ENCODE results near the gene TMEM218. TPM values are rescaled to one million over a fixed set of nuclear protein-coding genes. Genes with fewer than 3 reads are reported as not detected.

The TMEM218 gene
- total and polyA plus RNA-seq, 2 experiments from 2014 or later, result 30.1 to 44.9 TPM

DNA sequence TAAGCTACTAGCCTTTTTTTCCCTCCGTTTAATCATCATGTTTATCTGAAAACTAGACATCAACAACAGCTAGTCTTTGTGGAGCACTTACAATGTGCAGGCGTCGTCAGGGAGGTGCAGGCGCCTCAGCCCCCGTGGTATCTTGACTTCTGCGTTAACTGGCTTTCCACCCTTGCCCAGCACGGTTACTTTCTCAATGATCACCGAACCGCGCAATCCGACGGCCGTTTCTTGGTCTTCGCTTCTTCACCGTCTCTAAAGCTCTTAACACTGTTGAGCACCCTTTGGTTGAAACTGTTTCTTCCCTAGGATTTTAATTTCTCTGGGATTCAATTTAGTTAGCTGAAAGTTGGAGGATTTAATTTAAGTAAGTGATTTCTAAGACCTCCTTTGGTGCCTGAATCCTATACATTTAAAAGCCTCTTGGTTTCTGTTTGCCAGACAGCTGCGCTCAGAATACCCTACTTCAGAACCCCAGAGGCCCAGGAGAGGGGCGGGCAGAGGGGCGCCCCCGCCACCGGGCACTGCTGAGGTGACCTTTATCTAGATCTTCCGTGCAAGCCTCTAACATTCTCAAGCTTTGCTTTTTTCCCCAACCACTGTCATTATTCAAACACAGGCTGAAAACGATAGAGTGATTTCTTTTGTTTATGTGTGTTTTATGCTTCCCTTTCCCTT is 18.0 kb upstream of the TMEM218 start:
- Histone ChIP-seq H3K9me2 (ENCODE audit: insufficient read depth) (no peaks in the 10 kb centered on the region), H3K9me3 (ENCODE audit: low read depth) (no peaks in the 10 kb centered on the region), H3K4me2 (ENCODE audit: unreplicated experiment) (no peak overlapping the region), H4K20me1 (ENCODE audit: insufficient read depth) (no peaks in the 10 kb centered on the region), H2AFZ (peak overlapping the region; percentile 47; the same call in 1 of the 2 replicates), H3K27me3 (replicated peaks; ENCODE audit: insufficient read depth) (peaks cover 6% of the 10 kb centered on the region; the same call in 1 of the 2 replicates), H3K9ac (no peak overlapping the region), H3K4me1 (ENCODE audit: insufficient read depth) (peaks cover 4% of the 10 kb centered on the region; the same call in 1 of the 2 replicates), H3F3A (ENCODE audit: insufficient read depth) (no peaks in the 10 kb centered on the region), H3K4me3 (no peak overlapping the region), H3K36me3 (ENCODE audit: low read depth) (no peaks in the 10 kb centered on the region), H3K79me2 (ENCODE audit: insufficient read depth) (no peaks in the 10 kb centered on the region), H3K27ac (no peak overlapping the region)
- DNase-seq, result no peak
- in situ Hi-C loops (cut with MboI), result no loop called here
- WGBS, 2 experiments (ENCODE audit: low coverage in 1 of 2, low lambda C conversion rate in 2 of 2, missing lambda C conversion rate in 2 of 2), result 75 to 76% methylated on average over 22 of the region's 22 CpGs
- no peak for TF ChIP-seq EZH2phosphoT487 (IDR thresholded peaks at IDR 0.05; ENCODE audit: insufficient read depth, low read depth)
- no peak for TF ChIP-seq EZH2 (IDR thresholded peaks at IDR 0.05; ENCODE audit: insufficient read depth, poor library complexity, severe bottlenecking)

DNA sequence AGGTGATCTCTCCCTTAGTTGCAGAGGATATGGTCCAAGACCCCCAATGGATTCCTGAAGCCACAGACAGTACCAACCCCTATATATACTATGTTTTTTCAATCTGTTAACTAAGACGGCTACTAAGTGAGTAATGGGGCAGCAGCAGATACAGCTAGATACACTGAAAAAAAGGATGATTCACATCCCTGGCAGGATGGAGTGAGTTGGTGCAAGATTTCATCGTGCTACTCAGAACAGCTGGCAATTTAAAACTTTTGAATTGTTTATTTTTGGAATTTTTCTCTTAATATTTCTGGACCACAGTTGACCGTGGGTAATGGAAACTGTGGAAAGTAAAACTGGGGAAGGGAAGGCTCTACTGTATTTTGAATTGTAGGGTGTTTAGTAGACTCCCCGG is 17.0 kb upstream of the TMEM218 start:
- Histone ChIP-seq H3K36me3 (ENCODE audit: low read depth) (no peaks in the 10 kb centered on the region), H3K27me3 (replicated peaks; ENCODE audit: insufficient read depth) (0 out of 2 replicates have a peak, but pooled peaks cover 1% of the 10 kb centered on the region), H3K4me3 (no peak overlapping the region), H3F3A (ENCODE audit: insufficient read depth) (no peaks in the 10 kb centered on the region), H3K9me3 (ENCODE audit: low read depth) (no peaks in the 10 kb centered on the region), H3K27ac (no peak overlapping the region), H3K4me1 (ENCODE audit: insufficient read depth) (peaks cover 4% of the 10 kb centered on the region; the same call in 1 of the 2 replicates), H3K4me2 (ENCODE audit: unreplicated experiment) (no peak overlapping the region), H4K20me1 (ENCODE audit: insufficient read depth) (no peaks in the 10 kb centered on the region), H3K79me2 (ENCODE audit: insufficient read depth) (no peaks in the 10 kb centered on the region), H2AFZ (peak overlapping the region; percentile 23), H3K9me2 (ENCODE audit: insufficient read depth) (no peaks in the 10 kb centered on the region), H3K9ac (no peak overlapping the region)
- TF ChIP-seq EZH2phosphoT487 (IDR thresholded peaks at IDR 0.05; ENCODE audit: insufficient read depth, low read depth) (no peak), EZH2 (IDR thresholded peaks at IDR 0.05; ENCODE audit: insufficient read depth, poor library complexity, severe bottlenecking) (no peak)
- WGBS, 2 experiments (ENCODE audit: low coverage in 1 of 2, low lambda C conversion rate in 2 of 2, missing lambda C conversion rate in 2 of 2), result 25 to 30% methylated on average over 4 of the region's 4 CpGs
- DNase-seq, result peak; percentile 82
- in situ Hi-C loops (cut with MboI), result no loop called here

DNA sequence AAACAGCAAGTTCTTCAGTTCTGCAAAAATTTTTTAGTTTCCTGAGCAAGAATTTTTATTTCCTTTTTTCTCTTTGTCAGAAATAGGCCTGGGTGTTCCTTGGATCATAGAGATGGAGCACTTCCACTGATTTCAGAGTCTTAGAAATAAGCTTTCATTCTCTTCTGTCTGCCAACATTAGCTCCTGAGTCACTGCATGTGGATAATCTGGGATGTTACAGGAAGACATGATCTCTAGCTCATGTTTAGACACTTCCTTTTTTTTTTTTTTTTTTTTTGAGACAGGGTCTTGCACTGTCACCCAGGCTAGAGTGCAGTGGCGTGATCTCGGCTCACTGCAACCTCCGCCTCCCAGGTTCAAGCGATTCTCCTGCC is 13.2 kb upstream of the TMEM218 start:
- H3K79me2 ChIP-seq (ENCODE audit: insufficient read depth), result no peaks in the 10 kb centered on the region
- peaks cover 4% of the 10 kb centered on the region; the same call in 1 of the 2 replicates for H3K4me1 ChIP-seq (ENCODE audit: insufficient read depth)
- 96 to 100% methylated on average over 2 to 4 of the region's 4 CpGs for WGBS, 2 experiments (ENCODE audit: low coverage in 1 of 2, low lambda C conversion rate in 2 of 2, missing lambda C conversion rate in 2 of 2)
- H3K9ac ChIP-seq, result no peak overlapping the region
- TF ChIP-seq EZH2phosphoT487 (IDR thresholded peaks at IDR 0.05; ENCODE audit: insufficient read depth, low read depth) (no peak), EZH2 (IDR thresholded peaks at IDR 0.05; ENCODE audit: insufficient read depth, poor library complexity, severe bottlenecking) (no peak)
- no peaks in the 10 kb centered on the region for H3K36me3 ChIP-seq (ENCODE audit: low read depth)
- in situ Hi-C loops (cut with MboI), result no loop called here
- H4K20me1 ChIP-seq (ENCODE audit: insufficient read depth), result no peaks in the 10 kb centered on the region
- no peak overlapping the region for H3K27ac ChIP-seq
- peak overlapping the region; percentile 94; the same call in 1 of the 2 replicates for H2AFZ ChIP-seq
- no peaks in the 10 kb centered on the region for H3K9me3 ChIP-seq (ENCODE audit: low read depth)
- DNase-seq, result no peak
- H3K9me2 ChIP-seq (ENCODE audit: insufficient read depth), result no peaks in the 10 kb centered on the region
- H3F3A ChIP-seq (ENCODE audit: insufficient read depth), result no peaks in the 10 kb centered on the region
- no peaks in the 10 kb centered on the region for H3K27me3 ChIP-seq (replicated peaks; ENCODE audit: insufficient read depth)
- H3K4me2 ChIP-seq (ENCODE audit: unreplicated experiment), result no peak overlapping the region
- no peak overlapping the region for H3K4me3 ChIP-seq

DNA sequence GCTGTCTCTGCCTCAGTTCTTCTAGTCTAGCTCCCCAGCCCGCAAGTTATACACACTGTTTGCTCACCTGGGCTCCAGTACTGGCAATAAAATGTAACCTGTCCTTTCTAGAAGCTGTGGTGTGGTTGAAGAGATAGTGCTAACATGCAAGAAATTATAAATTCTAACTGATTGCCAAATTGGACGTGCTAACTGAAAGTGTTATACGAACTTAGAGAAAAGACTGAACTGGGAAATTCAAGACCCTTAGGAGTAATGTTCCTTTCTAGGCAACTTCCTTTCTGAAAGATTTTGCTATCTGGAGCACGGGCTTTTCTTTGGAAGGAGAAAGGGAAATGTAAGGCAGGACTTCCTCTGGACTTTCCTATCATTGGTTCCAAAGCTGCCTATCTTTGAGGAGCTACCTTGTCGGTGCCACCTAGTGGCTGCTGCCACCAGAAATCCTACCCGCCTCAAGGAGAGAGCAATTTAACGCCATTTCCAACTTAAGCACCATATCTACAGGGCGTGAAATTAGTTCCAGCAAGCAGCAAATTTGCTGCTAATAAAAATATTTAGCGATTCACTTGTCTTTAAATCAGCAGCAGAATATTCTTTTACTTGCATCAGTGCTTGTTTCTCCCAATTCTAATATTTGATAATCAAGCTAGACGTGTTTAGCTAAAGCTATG is 12.7 kb upstream of the TMEM218 start:
- peak; percentile 64 for DNase-seq
- Histone ChIP-seq H2AFZ (peak overlapping the region; percentile 94), H3K9me3 (ENCODE audit: low read depth) (no peaks in the 10 kb centered on the region), H3K27me3 (replicated peaks; ENCODE audit: insufficient read depth) (no peaks in the 10 kb centered on the region), H4K20me1 (ENCODE audit: insufficient read depth) (no peaks in the 10 kb centered on the region), H3K4me3 (0 out of 2 replicates have a peak overlapping the region, but pooled peaks have one; percentile 24), H3F3A (ENCODE audit: insufficient read depth) (no peaks in the 10 kb centered on the region), H3K9ac (no peak overlapping the region), H3K27ac (no peak overlapping the region), H3K9me2 (ENCODE audit: insufficient read depth) (no peaks in the 10 kb centered on the region), H3K4me2 (ENCODE audit: unreplicated experiment) (no peak overlapping the region), H3K79me2 (ENCODE audit: insufficient read depth) (no peaks in the 10 kb centered on the region), H3K36me3 (ENCODE audit: low read depth) (no peaks in the 10 kb centered on the region), H3K4me1 (ENCODE audit: insufficient read depth) (peaks cover 4% of the 10 kb centered on the region; the same call in 1 of the 2 replicates)
- in situ Hi-C loops (cut with MboI), result no loop called here
- 55 to 56% methylated on average over 10 of the region's 10 CpGs for WGBS, 2 experiments (ENCODE audit: low coverage in 1 of 2, low lambda C conversion rate in 2 of 2, missing lambda C conversion rate in 2 of 2)
- no peak for TF ChIP-seq EZH2phosphoT487 (IDR thresholded peaks at IDR 0.05; ENCODE audit: insufficient read depth, low read depth)
- no peak for TF ChIP-seq EZH2 (IDR thresholded peaks at IDR 0.05; ENCODE audit: insufficient read depth, poor library complexity, severe bottlenecking)

Measured in GM23248 (cell line).